SW480 (cell line): ENCODE results near the gene KIAA0586.

ENCODE experiments used
- DNase-seq: peaks from one replicate; pipeline ENCODE4 v3.0.0-alpha.2; 2016; ENCODE audit warnings: low spot score

The KIAA0586 gene

DNA sequence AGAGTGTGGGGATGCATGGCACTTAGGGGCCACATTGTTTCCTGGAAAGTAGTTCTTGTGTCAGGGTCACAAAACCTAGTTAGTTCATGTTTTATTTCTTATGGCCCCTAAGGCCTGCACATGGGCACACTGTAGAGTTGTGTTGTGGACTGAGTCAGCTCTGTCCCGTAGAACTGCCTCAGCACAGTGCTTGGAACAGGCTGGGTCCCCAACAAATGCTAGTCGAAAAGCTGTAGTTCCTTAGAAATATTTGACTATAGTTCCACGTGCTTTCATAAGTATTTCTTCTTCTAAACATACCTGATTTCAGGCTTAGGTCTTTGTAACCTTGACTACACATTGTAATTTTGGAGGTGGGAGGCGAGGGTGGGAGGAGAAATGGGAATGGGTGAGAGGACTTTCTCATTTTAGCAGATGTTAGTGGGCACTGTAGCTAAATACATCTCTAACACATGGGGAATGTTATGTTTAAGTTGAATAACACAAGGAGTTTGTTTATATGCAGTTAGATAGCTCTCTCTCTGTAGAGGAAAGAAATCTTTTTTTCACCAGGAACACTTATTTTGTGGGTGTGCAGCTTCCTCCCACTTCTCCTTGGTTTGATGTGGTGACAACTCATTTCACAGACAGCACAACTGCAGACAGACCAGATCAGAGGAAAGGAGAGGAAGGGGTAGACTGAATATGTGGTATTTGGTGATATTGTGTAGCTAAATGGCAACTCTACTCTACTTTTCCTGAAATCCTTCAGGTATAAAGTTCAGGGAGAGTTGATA lies 170.7 kb downstream of the KIAA0586 start:
- no peak for DNase-seq

DNA sequence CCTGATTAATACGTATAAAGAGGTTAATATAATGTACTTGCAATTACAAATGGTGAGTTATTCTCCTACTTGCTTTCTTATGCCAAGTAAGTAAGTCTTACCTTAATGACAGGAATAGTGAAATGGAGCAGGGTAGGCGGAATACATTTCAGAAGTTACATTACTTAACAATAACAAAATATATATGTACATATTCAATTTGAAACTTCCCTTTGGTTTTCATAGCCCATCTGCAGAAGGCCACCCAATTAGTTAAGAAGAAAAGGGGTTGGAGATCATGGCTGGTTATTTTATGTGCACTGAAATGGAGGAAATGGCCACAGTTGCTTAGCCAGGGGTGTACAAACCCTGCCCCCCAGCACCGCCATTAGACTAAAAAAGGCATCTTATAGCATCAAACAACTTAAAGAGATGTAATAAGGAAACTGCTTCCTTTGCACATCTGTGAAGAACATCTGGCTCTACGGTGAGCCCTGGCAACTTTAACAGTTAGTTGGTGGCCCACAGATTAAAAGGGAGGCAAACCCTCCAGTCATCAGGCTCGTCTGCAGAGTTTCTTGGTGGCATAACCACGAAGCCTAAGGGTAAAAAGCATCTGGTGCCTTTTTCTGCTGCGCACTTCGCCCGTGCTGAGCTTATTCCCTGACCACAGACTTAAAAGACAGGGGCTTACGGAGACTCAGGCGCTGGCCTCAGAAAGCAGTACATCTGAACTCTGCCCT lies 171.4 kb downstream of the KIAA0586 start:
- no peak for DNase-seq

DNA sequence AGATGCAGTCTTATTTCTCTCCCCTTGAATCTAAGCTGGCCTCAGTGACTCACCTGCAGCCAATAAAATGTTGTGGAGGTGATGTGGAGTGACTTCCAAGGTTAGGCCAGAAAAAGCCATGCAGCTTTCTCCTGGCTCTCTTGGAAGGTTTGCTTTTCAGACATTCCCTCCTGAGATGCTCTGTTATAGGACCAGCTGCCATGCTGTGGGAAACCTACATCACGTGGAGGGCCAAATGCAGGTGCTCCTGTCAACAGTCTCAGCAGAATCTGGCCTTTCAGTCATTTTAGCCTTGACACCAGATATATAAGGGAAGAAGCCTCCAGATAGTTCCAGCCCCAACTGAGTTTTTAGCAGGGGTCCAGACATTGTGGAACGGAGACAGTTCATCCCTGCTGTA lies 172.2 kb downstream of the KIAA0586 start:
- DNase-seq: no peak
